ENCODE results near the gene PAX5.

Gene PAX5

DNA sequence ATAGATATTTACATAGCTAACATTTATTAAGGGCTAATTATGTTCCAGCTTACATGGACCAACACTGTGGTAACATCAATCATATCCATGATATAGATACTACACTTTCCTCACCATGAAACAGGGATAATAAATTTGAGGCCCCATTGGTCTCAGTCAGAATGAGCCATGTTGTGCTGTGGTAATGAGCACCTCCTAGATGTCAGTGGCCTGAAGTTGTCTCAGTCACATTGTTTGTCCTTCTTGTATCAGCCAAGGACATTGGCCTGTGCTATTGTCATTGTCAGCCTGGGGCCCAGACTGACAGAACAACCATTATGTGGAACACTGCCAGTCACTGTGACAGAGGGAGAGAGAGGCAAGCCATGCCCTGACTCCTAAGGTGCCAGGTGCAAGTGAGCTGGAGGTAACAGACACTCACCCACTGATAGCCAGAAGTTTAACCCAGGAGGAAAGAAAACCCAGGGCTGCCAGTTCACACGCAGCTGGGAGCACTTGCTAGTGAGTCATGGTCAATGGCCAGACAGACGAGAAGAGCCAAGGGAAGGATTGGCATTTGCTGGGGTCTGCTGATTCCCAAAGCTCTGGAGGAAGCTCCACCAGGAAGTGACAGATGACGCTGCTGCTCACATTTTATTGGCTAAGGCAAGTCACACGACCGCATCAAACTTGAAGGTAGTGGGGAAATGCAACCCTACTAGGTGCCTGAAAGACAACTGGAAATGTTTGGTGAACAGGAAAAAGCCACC, 237.2 kb downstream of the PAX5 start:
- DNase-seq, result no peak

DNA sequence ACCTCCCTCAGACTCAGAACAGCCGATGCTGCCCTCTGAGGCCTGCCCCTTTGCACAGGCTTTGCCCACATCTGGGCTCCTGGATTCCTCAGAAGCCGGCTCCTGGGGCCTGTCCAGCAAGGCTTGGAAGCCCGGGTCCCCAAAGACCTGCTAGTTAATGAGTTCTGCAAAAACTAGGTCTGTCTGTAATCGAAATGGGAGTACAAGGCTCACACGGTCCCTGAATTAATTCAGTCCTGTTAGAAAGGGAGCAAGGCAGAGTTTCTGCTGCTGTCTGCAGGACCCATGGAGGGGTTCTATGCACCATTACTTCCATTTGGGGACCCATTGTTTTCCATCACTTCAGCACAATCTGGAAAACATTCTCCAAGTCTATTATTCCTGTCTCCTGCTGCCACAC, 239.6 kb downstream of the PAX5 start:
- no peak for DNase-seq

DNA sequence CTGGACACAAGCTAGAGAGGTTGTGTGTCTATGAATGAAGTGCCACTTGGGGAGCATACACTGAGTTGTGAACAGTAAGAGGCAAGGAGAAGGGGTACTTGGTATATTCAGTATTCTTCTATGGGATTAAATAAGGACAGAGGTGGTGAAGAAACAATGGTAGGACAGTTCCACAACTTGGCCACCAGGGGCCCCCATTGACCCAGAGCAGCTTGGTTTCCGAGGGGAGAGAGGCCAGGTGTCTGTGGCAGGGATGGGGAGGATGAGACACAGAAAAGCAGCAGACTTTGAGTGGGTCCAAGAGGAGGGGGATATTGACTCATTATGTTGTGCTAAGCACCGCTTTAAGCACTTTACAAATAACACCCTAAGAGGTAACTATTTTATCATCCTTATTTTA, 240.8 kb downstream of the PAX5 start:
- no peak for DNase-seq

DNA sequence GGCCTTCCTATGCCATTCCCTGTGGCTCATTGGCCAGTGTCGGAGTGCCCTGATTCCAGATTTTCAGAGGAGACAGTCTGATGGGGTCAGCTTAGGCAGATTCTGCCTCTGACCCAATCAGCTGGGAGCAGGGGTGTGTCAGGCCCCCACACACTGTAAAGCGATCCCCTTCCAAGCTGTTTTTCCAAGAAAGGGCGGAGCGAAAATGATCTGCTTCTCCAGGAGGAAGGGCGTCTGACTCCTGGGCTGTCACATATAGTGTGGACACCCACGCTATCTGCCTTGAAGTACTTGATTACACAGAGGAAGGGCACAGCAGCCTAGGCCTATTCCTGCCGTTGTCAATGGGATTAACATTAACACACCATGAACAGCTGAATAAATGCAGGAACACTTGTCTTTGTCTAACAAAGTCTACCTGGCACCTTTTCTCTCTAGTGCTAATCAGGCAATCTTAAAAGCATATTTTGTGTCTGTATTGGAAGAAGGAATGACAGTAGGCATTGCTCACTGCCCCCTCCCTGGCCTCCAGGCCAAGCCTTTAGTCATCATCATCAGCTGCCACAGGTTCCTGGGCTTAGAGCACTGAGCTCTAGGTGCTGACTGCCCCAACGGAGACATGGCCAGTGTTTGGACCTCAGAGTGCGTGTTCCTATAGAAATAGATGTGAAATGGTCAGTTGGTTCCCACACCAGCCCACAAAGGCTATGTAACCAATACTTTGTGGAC, 242.7 kb downstream of the PAX5 start:
- DNase-seq, result no peak

DNA sequence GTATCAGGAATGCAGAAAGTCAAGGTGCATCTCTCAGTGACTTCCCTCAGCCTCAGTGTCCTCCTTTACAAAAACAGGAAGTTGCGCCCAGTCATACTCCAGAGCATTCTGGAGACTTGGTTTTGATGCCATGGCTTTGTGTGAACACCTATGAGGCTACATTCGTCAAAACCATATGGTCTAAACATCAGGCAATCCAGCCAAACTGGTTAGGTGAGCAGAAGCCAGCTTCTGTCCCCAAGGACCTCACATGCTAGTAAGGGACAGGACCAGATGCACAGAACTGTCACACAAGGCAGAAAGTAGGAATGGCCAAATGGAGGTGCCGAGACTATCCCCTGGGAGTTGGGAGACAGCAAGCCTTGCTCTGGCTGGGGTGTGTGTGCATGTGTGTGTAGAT, 244.2 kb downstream of the PAX5 start:
- no peak for DNase-seq

DNA sequence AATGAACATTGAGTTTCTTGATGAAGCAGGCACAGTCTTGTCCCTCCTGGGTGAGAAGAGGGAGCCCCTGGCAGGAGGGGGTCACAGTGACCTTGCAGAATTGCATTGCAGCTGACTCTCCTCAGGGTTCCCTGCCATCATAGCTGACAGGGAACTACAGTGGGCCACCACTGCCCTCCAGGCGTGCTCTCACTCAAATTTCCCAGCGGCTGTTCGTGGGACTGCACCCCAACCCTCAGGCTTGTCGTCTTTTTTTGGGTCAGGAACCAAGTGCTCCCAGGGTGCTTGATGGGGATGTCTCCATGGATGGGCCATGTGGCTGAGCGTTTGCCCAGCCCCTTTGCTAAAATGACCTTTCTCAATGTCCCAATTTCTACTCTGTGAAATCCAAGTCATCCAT, 245.5 kb downstream of the PAX5 start:
- no peak for DNase-seq

DNA sequence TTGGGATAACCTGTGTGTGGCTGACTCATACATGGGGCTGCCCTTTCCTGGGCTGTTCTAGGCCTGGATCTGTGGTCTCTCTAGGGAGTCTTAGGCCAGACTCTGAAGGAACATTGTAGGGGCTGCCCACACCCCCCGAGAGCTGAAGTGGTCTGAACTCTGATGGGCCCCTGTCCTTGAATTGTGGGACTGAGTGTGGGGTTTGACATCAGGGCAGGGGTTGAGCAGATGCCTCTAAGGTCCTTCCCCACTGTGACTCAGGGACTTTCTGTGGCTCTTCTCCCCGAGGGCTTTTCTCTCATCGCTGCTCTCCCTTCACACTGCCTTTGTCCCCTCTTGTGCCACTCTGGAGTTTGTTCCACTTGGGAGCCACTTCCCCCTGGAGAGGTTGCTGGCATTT, 246.4 kb downstream of the PAX5 start:
- DNase-seq, result no peak

Data from retina (tissue), 1 donor.